Prostate gland (tissue), 2 donors: Measurements from ENCODE around the gene CAPRIN1. TPM values are rescaled to one million over a fixed set of nuclear protein-coding genes. Genes with fewer than 3 reads are reported as not detected.
"Not testable (repeated sequence)": the region's sequence is repeated elsewhere in the genome, so short reads cannot be mapped to it uniquely, and the experiment has no call there.

ENCODE experiments used
- DNase-seq: peaks from one replicate; pipeline ENCODE4 v3.0.0-alpha.2; 2019; ENCODE audit warnings: low spot score
- H3K27ac ChIP-seq, 2 donors: fragments of 200-600 bp; sonication (generic); 2 replicates each; pipeline ENCODE4 v1.5.1; 2017 to 2019
- H3K27me3 ChIP-seq: fragments of 200-600 bp; sonication (generic); replicated peaks from 2 replicates; pipeline ENCODE4 v1.5.1; 2019; ENCODE audit not compliant: insufficient read depth
- H3K36me3 ChIP-seq, 2 donors: fragments of 200-600 bp; sonication (generic); 1 replicate in 1 of 2; 2 replicates in 1 of 2; pipeline versions ENCODE4 v1.5.1 to v1.8.1; 2017 to 2019
- H3K4me1 ChIP-seq: fragments of 200-600 bp; sonication (generic); replicated peaks from 2 replicates; pipeline ENCODE4 v1.5.1; 2019
- H3K4me3 ChIP-seq, 2 donors: fragments of 200-600 bp; sonication (generic); 2 replicates each; pipeline ENCODE4 v1.5.1; 2017 to 2019
- H3K9me3 ChIP-seq: fragments of 200-600 bp; sonication (generic); 2 replicates; pipeline ENCODE4 v1.5.1; 2017
- CTCF ChIP-seq, 4 experiments: fragments of 200-600 bp in 2 of 4; fragments of 450-650 bp in 2 of 4; sonication (generic) in 2 of 4; IDR thresholded peaks; 1 replicate in 3 of 4; 2 replicates in 1 of 4; pipeline ENCODE4 v1.5.1; 2016 to 2019; ENCODE audit warnings: antibody characterized with exemption in 4 of 4, mild to moderate bottlenecking in 2 of 4, moderate library complexity in 2 of 4
- POLR2A ChIP-seq: fragments of 450-650 bp; IDR thresholded peaks from one replicate; pipeline ENCODE4 v1.6.1; 2016; ENCODE audit warnings: antibody characterized with exemption, mild to moderate bottlenecking
- POLR2AphosphoS5 ChIP-seq: sonication (generic); formaldehyde crosslinking; IDR thresholded peaks from one replicate; pipeline ENCODE4 v1.6.1; 2017; ENCODE audit warnings: antibody characterized with exemption
- WGBS: methylation state at CpG from one replicate; pipeline ENCODE4 v1.1.5; 2018; 5-methylcytosine and 5-hydroxymethylcytosine counted together
- intact Hi-C: fragments of 100-400 bp; cut with DNase I; formaldehyde crosslinking; loops from one replicate; pipeline ENCODE4 v1.14.2; 2022
- total RNA-seq, 2 donors: library from RNA; depleted of rRNA; stranded (reverse); fragments of >200 nt; gene quantifications; one replicate each; pipeline ENCODE4 v1.1.0, GENCODE V29; 2016

CAPRIN1 gene
- total RNA-seq, 2 donors from 2014 or later, result 145 to 199 TPM

GRCh38 chr11:34091825-34092224 lies 40.3 kb downstream of the CAPRIN1 start:
- H3K4me3 ChIP-seq, result no peak overlapping the region
- no peaks in the 10 kb centered on the region for H3K9me3 ChIP-seq
- H3K36me3 ChIP-seq, result peaks cover 7 to 11% of the 10 kb centered on the region in 2 donors
- H3K4me1 ChIP-seq, result no peaks in the 10 kb centered on the region
- TF ChIP-seq POLR2AphosphoS5 (no peak), CTCF (IDR thresholded peaks at IDR 0.05) (no peak), POLR2A (no peak)
- 68% methylated on average over 1 of the region's 1 CpG for WGBS
- no peaks in the 10 kb centered on the region for H3K27me3 ChIP-seq
- no peak overlapping the region for H3K27ac ChIP-seq
- DNase-seq, result no peak
- intact Hi-C loops, result no loop called here

- WGBS, result 96% methylated on average over 2 of the region's 2 CpGs
- intact Hi-C loops, H3K4me1 ChIP-seq, H3K9me3 ChIP-seq, DNase-seq, H3K27me3 ChIP-seq, H3K4me3 ChIP-seq, H3K27ac ChIP-seq: not testable (repeated sequence)
- peaks cover 8 to 16% of the 10 kb centered on the region in 2 donors for H3K36me3 ChIP-seq
Measured at GRCh38 chr11:34094900-34095299, 43.4 kb downstream of the CAPRIN1 start.

GRCh38 chr11:34098813-34099212 lies 47.3 kb downstream of the CAPRIN1 start:
- Histone ChIP-seq H3K4me3 (no peak overlapping the region), H3K36me3 (peaks cover 8 to 14% of the 10 kb centered on the region in 2 donors), H3K27ac (no peak overlapping the region), H3K9me3 (no peaks in the 10 kb centered on the region), H3K27me3 (no peaks in the 10 kb centered on the region), H3K4me1 (no peaks in the 10 kb centered on the region)
- TF ChIP-seq POLR2A, result no peak
- no peak for TF ChIP-seq POLR2AphosphoS5
- no peak for TF ChIP-seq CTCF (IDR thresholded peaks at IDR 0.05)
- no peak for DNase-seq
- intact Hi-C loops, result no loop called here
- WGBS, result 95% methylated on average over 2 of the region's 2 CpGs

- no peak for DNase-seq
- Histone ChIP-seq H3K4me1 (peaks cover 4% of the 10 kb centered on the region), H3K9me3 (no peaks in the 10 kb centered on the region), H3K27me3 (no peaks in the 10 kb centered on the region), H3K27ac (peak overlapping the region; percentile 91 to 94), H3K36me3 (peaks cover 0 to 5% of the 10 kb centered on the region in 2 donors), H3K4me3 (peak overlapping the region; percentile 54 to 66)
- no peak for TF ChIP-seq POLR2A
- WGBS, result 18% methylated on average over 6 of the region's 6 CpGs
- intact Hi-C loops, result loop anchor here (1.0 to 5.0 kb wide), 2 partner anchors 52 to 253 kb away; partner anchors contain the start of gene ABTB2
Measured at GRCh38 chr11:34104680-34105078, 53.1 kb downstream of the CAPRIN1 start.

- Histone ChIP-seq H3K36me3 (no peaks in the 10 kb centered on the region), H3K9me3 (no peaks in the 10 kb centered on the region), H3K27me3 (no peaks in the 10 kb centered on the region), H3K4me3 (peak within 1 kb of the TSS; percentile 54 to 66), H3K27ac (peak within 1 kb of the TSS; percentile 91 to 94), H3K4me1 (peaks cover 4% of the 10 kb centered on the region)
- intact Hi-C loops, result loop anchor here (1.0 kb wide), 1 partner anchor 53 kb away; no protein-coding TSS in a partner anchor
- DNase-seq, result peak; percentile 95
- TF ChIP-seq POLR2A (peak; percentile 72), POLR2AphosphoS5 (peak; percentile 99), CTCF (IDR thresholded peaks at IDR 0.05) (peak in 1 of 4 experiments; percentile 19)
- WGBS, result under 1% methylated on average over 55 of the region's 55 CpGs
Measured at GRCh38 chr11:34105079-34105956, 53.8 kb downstream of the CAPRIN1 start, which contains the start of gene NAT10. NAT10 (plus strand) TSS chr11:34105629; CDS start chr11:34108226, 2,597 bp downstream.
